ENCODE measurements around the gene RSKR. TPM values are rescaled to one million over a fixed set of nuclear protein-coding genes. Genes with fewer than 3 reads are reported as not detected.

RSKR gene
- total and polyA plus RNA-seq, 9 of the 15 experiments (the other 6 are each of a cell fraction or from before 2014, with no cell fraction given), result 1.4 to 42.3 (median 16.2) TPM

GRCh38 chr17:28597606-28598383 lies 16.2 kb downstream of the RSKR start:
- Histone ChIP-seq H3K9me3 (replicated peaks; ENCODE audit: control insufficient read depth, insufficient read depth, low read depth, low read length) (no peaks in the 10 kb centered on the region), H3K4me1 (replicated peaks in 1 of 2; ENCODE audit: control insufficient read depth in 2 of 2, insufficient read depth in 2 of 2, low read length in 2 of 2) (peaks cover 8 to 16% of the 10 kb centered on the region in 2 experiments; a peak in 4 of 5 replicates), H4K20me1 (replicated peaks; ENCODE audit: control insufficient read depth, insufficient read depth, low read length) (no peaks in the 10 kb centered on the region), H3K79me2 (ENCODE audit: control insufficient read depth, insufficient read depth, low read length) (peaks cover 27% of the 10 kb centered on the region), H3K9me1 (ENCODE audit: control insufficient read depth, insufficient read depth, low read length) (no peaks in the 10 kb centered on the region), H3K27ac (ENCODE audit: extremely low read depth, low read depth, low read length) (peak overlapping the region; percentile 88), H3K4me2 (ENCODE audit: insufficient read depth, low read length) (peak overlapping the region; percentile 90), H3K27me3 (ENCODE audit: control insufficient read depth in 2 of 2, insufficient read depth in 2 of 2, low read length in 2 of 2) (no peaks in the 10 kb centered on the region), H3K4me3 (peak overlapping the region; percentile 81), H3K9ac (ENCODE audit: insufficient read depth in 1 of 2, low read depth in 2 of 2, low read length in 2 of 2) (peak overlapping the region; percentile 97 to 98), H3K36me3 (ENCODE audit: control insufficient read depth, insufficient read depth, low read length) (peaks cover 40% of the 10 kb centered on the region), H2AFZ (ENCODE audit: low read depth, low read length) (peak overlapping the region; percentile 92; the same call in 1 of the 2 replicates)
- DNase-seq (ENCODE audit: extremely low read depth in 1 of 4, low spot score in 3 of 4) (peak in 2 of 4 experiments; percentile 14 to 26), ATAC-seq (no peak), FAIRE-seq (peak; percentile 42)
- in situ Hi-C loops (cut with MboI), result no loop called here
- CTCF ChIA-PET (ENCODE audit: low intra/inter-chr PET ratio), result no interaction called here
- no TSS peak for BruUV-seq (replicated peaks)
- WGBS (ENCODE audit: insufficient coverage, low coverage, missing lambda C conversion rate), result 8% methylated on average over 5 of the region's 5 CpGs
- POLR2A ChIA-PET, result interaction anchor here (0.6 to 15.9 kb wide), 13 partner anchors 11 to 354 kb away, joined by 3 to 274 read pairs (median 4); partner anchors contain the start of genes ALDOC, BLTP2, PHF12 and PIGS
- intact Hi-C loops (cut with micrococcal nuclease), result loop anchor here (2.0 to 10.0 kb wide), 4 partner anchors 27 to 330 kb away; partner anchors contain the start of genes DHRS13, NEK8, PIGS and TLCD1
- peak; percentile 57; the same call in 1 of the 2 replicates for TF ChIP-seq CEBPB (tag; IDR thresholded peaks at IDR 0.05)
- no peak for TF ChIP-seq ATF2 (CRISPR knock-in tag; IDR thresholded peaks at IDR 0.05)
- TF ChIP-seq KLF13 (tag; IDR thresholded peaks at IDR 0.05; ENCODE audit: borderline replicate concordance, low read depth), result no peak
- TF ChIP-seq SIN3B (IDR thresholded peaks at IDR 0.05; ENCODE audit: low read depth), result 0 out of 2 replicates have a peak, but pooled peaks have one; percentile 10
- TF ChIP-seq NFIX (CRISPR knock-in tag; IDR thresholded peaks at IDR 0.05; ENCODE audit: low read depth), result no peak
- TF ChIP-seq NR2C2 (CRISPR knock-in tag; IDR thresholded peaks at IDR 0.05), result no peak
- 0 out of 2 replicates have a peak, but pooled peaks have one; percentile 5 for TF ChIP-seq NR2C2 (tag; IDR thresholded peaks at IDR 0.05)

All from K562 (cell line).